GM12891 (cell line): ENCODE data around the gene METAP1.
A peak's percentile ranks its signal among the peaks of the same experiment; 100 is the strongest.
"Not testable (repeated sequence)": the region's sequence is repeated elsewhere in the genome, so short reads cannot be mapped to it uniquely, and the experiment has no call there.

Experiments used
- DNase-seq: peaks from one replicate; pipeline ENCODE4 v3.0.0; 2011; ENCODE audit warnings: low spot score; ENCODE audit not compliant: insufficient read length
- FAIRE-seq: peaks from 2 replicates; lab custom pipeline; 2011; peaks lifted over from hg19 to GRCh38; lab: Jason Lieb, UNC
- PAX5 ChIP-seq: IDR thresholded peaks from 2 replicates; pipeline ENCODE4 v1.6.1; 2011; ENCODE audit warnings: low read length, moderate library complexity, mild to moderate bottlenecking; ENCODE audit not compliant: insufficient read depth, severe bottlenecking
- POLR2A ChIP-seq: IDR thresholded peaks from 2 replicates; pipeline ENCODE4 v1.6.1; 2011; ENCODE audit warnings: low read depth, low read length, control low read depth
- POLR2AphosphoS5 ChIP-seq: IDR thresholded peaks from 2 replicates; pipeline ENCODE4 v1.6.1; 2011; ENCODE audit warnings: low read depth, low read length, control low read depth
- POU2F2 ChIP-seq: IDR thresholded peaks from 2 replicates; pipeline ENCODE4 v1.6.1; 2011; ENCODE audit warnings: low read depth, mild to moderate bottlenecking, control low read depth, low read length, moderate library complexity
- SPI1 ChIP-seq: IDR thresholded peaks from 2 replicates; pipeline ENCODE4 v1.6.1; 2011; ENCODE audit warnings: low read depth, low read length, control low read depth
- TAF1 ChIP-seq: IDR thresholded peaks from 2 replicates; pipeline ENCODE4 v1.6.1; 2011; ENCODE audit warnings: low read depth, low read length, control low read depth

The METAP1 gene

DNA sequence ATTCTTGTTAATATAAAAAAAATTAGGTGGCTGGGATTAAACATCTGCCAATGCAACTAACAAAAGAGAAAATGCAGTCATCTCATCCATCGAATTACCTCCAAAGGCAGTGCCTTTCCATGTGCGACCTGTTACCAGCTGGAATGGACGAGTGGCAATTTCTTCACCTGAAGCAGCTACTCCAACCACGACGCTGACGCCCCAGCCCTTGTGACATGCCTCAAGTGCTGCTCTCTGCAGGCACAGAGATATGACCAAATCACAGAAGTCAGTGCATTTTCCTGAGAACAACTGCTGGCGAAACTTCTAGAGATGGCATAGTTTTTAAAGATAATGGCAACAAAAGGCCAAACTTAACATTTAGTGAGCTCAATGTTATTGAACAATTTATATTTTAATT is 79.3 kb downstream of the METAP1 start:
- no peak for FAIRE-seq
- DNase-seq, result no peak
- no peak for TF ChIP-seq PAX5
- no peak for TF ChIP-seq POU2F2
- TF ChIP-seq TAF1, result no peak
- TF ChIP-seq POLR2A, result no peak
- TF ChIP-seq POLR2AphosphoS5, result no peak
- no peak for TF ChIP-seq SPI1

DNA sequence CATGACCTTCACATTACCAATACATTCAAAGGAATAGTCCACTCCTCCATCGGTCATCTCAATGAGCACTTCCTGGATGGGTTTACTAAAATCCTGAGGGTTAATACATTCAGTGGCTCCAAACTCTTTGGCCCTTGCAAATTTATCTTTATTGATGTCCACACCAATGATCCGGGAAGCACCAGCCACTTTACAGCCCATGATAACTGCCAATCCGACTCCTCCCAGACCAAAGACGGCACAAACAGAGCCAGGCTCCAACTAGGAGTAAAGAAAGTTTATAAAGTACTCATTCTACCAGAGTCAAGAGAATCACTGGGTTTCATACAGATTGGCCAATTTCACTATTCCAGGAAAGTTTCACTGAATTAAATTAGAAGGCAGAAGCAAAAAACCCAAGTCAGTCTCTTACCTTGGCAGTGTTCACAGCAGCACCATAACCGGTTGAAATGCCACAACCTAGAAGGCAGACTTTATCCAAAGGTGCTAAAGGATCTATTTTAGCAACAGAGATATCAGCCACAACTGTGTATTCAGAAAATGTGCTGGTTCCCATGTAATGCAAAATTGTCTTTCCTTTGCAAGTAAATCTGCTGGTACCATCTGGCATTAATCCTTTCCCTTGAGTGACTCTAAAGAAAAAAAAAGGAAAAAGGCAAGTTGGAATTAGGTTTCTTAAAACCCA is 80.9 kb downstream of the METAP1 start:
- no peak for DNase-seq
- no peak for TF ChIP-seq POLR2AphosphoS5
- TF ChIP-seq PAX5, result no peak
- no peak for TF ChIP-seq POLR2A
- no peak for TF ChIP-seq TAF1
- no peak for TF ChIP-seq POU2F2
- TF ChIP-seq SPI1, result no peak
- no peak for FAIRE-seq

DNA sequence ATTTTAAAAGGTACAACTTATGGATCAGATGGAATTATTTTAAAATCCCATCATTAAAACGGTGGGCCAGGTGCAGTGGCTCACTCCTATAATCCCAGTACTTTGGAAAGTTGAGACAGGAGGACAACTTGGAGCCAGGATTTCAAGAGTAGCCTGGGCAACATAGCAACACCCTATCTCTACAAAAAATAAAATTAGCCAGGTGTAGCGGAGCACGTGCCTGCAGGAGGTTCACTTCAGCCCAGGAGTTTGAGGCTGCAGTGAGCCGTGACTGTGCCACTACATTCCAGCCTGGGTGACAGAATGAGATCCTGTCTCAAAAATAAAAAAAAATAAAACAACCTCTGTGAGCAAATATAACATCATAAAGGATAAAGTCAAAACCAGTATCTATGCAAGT is 81.7 kb downstream of the METAP1 start:
- no peak for DNase-seq
- no peak for FAIRE-seq
- TF ChIP-seq POU2F2 (no peak), PAX5 (no peak), POLR2A (no peak), POLR2AphosphoS5 (no peak), TAF1 (no peak), SPI1 (no peak)

DNA sequence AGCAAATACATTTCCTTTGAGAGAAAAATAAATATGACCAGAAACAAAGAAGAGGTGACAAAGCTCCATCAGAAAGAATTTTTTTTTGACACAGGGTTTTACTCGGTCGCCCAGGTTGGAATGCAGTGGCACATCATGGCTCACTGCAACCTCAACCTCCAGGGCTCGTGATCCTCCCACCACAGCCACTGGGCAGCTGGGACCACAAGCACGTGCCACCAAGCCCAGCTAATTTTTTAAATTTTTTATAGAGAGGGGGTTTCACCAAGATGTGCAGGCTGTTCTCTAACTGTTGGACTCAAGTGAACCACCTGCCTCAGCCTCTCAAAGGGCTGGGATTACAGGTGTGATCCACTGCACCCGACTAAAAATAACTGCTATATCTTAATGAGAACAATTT is 82.8 kb downstream of the METAP1 start:
- no peak for TF ChIP-seq POLR2A
- no peak for TF ChIP-seq POU2F2
- TF ChIP-seq SPI1, result no peak
- TF ChIP-seq POLR2AphosphoS5, result no peak
- TF ChIP-seq TAF1, result no peak
- no peak for TF ChIP-seq PAX5
- FAIRE-seq, result no peak
- no peak for DNase-seq

DNA sequence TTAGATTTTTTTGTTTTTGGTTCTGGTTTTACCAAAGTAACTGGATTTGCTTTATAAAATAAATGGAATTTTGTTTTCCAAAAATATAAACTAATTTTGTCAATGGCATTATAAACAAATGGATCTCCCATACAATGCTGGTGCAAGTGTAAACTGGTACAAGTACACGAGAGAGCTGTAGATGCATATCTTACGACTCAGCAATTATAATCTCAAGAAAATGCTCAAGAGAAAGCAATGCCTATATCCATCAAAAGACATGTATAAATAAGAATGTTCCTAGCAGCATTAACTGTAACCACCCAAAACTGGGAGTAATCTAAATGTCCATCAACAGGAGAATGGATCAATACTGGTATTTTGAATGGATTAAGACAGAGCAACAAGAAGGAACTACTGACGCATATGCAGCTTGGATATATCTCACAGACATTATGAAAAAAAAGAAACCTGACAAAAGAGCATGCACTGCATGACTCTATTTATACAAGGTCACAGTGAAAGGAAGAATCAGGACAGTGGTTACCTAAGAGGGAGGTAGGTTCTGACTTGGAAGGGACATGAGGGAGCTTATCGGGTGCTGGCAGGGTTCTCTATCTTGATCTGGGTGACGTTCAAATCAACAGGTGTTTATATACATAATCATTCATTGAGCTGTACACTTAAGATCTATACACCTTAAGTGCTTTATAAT is 83.6 kb downstream of the METAP1 start:
- no peak for TF ChIP-seq POLR2AphosphoS5
- TF ChIP-seq POLR2A, result no peak
- no peak for TF ChIP-seq PAX5
- TF ChIP-seq TAF1, result no peak
- TF ChIP-seq POU2F2, result no peak
- no peak for TF ChIP-seq SPI1
- DNase-seq (no peak), FAIRE-seq (no peak)

DNA sequence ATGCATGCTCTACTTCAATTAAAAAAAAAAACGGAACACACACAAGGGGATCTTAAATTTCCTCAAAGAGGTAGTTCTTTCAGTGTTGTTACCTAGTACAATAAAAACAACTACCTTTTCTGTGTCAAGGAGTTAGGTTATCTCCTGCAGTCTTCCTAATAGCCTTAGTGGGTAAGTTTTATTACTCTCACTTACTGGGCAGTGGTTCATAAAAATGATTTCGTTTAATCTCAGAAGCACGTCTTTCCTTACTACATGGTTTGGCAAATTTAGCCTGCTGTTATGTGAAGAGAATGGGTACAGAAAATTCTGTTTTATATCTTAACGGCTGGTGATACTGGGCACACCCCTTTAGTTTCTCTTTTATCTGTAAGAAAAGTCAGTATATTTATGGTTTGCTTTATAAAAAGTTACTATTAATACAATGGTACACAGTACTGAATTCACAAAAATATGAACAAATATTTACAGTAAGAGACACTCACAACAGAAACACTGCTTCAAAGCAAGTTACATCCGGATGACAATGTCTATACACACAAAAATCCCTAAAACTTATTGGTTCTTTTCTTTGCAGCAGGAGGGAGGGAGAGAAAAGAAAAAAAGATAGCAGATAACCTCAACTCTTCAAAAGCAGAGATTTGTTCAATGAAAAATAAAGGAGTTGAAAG is 84.2 kb downstream of the METAP1 start:
- no peak for DNase-seq
- no peak for FAIRE-seq
- no peak for TF ChIP-seq TAF1
- no peak for TF ChIP-seq PAX5
- TF ChIP-seq POU2F2, result no peak
- no peak for TF ChIP-seq POLR2AphosphoS5
- TF ChIP-seq SPI1, result no peak
- no peak for TF ChIP-seq POLR2A

DNA sequence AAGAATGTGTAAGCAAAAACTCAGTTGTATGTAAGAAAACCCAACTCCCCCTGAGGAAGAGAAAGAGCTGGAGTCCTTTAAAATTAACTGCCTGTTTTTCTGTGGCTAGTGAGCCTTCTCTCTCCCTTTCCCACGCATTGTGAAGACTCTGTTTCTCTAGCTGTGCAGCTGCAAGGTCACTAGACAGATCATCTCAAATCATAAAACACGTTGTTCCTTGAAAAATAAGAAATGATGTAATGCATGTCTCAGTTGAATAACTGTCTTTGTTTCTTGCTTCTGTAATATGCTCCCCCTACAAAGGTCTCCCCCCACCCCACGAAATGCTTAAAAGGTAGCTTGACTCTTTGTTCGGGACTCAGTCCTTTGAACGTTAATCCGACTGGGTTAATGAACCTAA is 85.3 kb downstream of the METAP1 start:
- DNase-seq, FAIRE-seq: not testable (repeated sequence)

DNA sequence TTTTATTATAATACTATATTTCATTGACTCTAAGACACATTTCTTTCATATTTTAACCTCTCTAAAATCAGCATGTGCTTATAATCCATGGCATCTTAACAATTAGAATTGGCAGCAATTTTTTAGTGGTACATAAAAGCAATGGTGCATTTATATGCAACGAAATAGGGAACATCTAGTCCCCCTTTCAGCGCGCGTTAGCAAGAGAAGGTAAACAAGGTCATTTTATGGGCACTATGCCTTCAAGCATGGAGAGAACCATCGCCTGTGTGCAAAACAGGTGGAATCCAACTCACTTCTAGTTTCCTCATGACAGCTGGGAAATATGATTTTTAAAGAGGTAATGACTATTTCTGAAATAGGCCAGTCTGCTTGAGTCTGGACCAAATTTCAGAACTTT is 86.7 kb downstream of the METAP1 start:
- FAIRE-seq (no peak), DNase-seq (no peak)
- TF ChIP-seq SPI1 (no peak), POLR2A (no peak), POU2F2 (no peak), POLR2AphosphoS5 (no peak), TAF1 (no peak), PAX5 (no peak)

DNA sequence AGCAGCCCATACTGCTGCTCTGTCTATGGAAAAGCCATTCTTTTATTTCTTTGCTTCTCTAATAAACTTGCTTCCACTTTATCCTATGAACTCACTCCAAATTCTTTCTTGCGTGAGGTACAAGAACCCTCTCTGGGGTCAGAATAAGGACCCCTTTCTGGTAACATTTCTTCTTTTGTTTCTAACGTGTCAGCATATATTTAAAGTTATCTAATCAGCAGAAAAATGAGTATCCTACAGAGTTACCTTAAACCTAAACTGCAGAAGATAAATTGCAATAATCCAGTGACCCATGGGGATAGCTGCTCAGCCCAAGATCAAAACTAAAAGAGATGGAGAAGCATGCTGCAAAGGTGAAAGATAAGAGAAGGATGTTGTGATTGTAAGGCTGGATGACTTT is 89.1 kb downstream of the METAP1 start:
- DNase-seq, result no peak
- no peak for TF ChIP-seq POLR2A
- no peak for FAIRE-seq

DNA sequence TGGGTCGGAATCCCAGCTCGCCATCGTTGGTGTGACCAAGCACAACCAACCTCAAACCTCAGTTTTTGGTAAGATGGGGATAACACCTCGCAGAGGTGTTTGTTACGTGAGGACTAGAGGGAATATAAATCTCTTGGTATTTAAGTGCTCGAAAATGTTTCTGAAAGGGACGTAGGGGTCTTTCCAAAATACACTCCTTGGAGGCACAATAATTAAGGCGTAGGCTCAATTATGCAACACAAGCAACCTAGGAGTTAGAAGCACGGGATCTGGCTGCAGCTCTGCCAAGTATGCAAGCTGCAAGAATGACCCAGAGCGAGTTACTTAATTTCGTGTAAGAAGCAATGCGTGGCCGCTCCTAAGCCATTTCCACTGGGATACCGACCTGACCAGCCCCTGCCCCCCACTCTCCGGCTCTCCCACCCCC is 92.5 kb downstream of the METAP1 start:
- FAIRE-seq, result no peak
- DNase-seq, result peak; percentile 20
- no peak for TF ChIP-seq PAX5
- TF ChIP-seq POLR2A, result no peak
- no peak for TF ChIP-seq POU2F2
- no peak for TF ChIP-seq POLR2AphosphoS5
- no peak for TF ChIP-seq SPI1
- TF ChIP-seq TAF1, result no peak
